HepG2 (cell line): ENCODE results near the gene SOAT1. TPM values are rescaled to one million over a fixed set of nuclear protein-coding genes. Genes with fewer than 3 reads are reported as not detected.

Source experiments
- FOSL2 ChIP-seq: sonication (generic); formaldehyde crosslinking; IDR thresholded peaks from 2 replicates; pipeline ENCODE4 v1.4.0; 2020; ENCODE audit warnings: missing genetic modification reagents
- GATAD1 ChIP-seq: IDR thresholded peaks from 2 replicates; pipeline ENCODE4 v1.6.1; 2016; ENCODE audit warnings: missing genetic modification reagents, missing compliant biosample characterization
- GATAD2A ChIP-seq: IDR thresholded peaks from 2 replicates; pipeline ENCODE4 v1.6.1; 2016
- KLF11 ChIP-seq: IDR thresholded peaks from 2 replicates; pipeline ENCODE4 v1.6.1; 2016; ENCODE audit warnings: missing compliant biosample characterization
- NKX3-1 ChIP-seq: sonication (generic); formaldehyde crosslinking; IDR thresholded peaks from 2 replicates; pipeline ENCODE4 v1.5.0; 2020; ENCODE audit warnings: missing genetic modification reagents
- NR2F1 ChIP-seq, 2 experiments: fragments of 450-650 bp in 1 of 2; formaldehyde crosslinking in 1 of 2; IDR thresholded peaks; 2 replicates each; pipeline versions ENCODE4 v1.5.0 to v1.6.1; 2016 to 2020; ENCODE audit warnings: mild to moderate bottlenecking in 1 of 2, missing compliant biosample characterization in 1 of 2, missing genetic modification reagents in 1 of 2, moderate library complexity in 1 of 2
- RCOR2 ChIP-seq: IDR thresholded peaks from 2 replicates; pipeline ENCODE4 v1.6.1; 2016; ENCODE audit warnings: missing biosample characterization, missing genetic modification reagents
- RERE ChIP-seq: IDR thresholded peaks from 2 replicates; pipeline ENCODE4 v1.6.1; 2016; ENCODE audit warnings: low read depth, missing genetic modification reagents, missing compliant biosample characterization
- RNF2 ChIP-seq: fragments of 450-650 bp; conservative IDR thresholded peaks from 2 replicates; pipeline ENCODE4 v1.6.1; 2016; ENCODE audit warnings: low read depth
- SNRNP70 ChIP-seq: fragments of 200-400 bp; formaldehyde crosslinking; IDR thresholded peaks from 2 replicates; pipeline ENCODE4 v1.6.1; 2017; ENCODE audit warnings: mild to moderate bottlenecking, low read depth, low read length, moderate library complexity
- ZNF33B ChIP-seq: sonication (generic); formaldehyde crosslinking; IDR thresholded peaks from 2 replicates; pipeline ENCODE4 v1.5.1; 2020; ENCODE audit warnings: mild to moderate bottlenecking, missing genetic modification reagents
- ZNF431 ChIP-seq: sonication (generic); formaldehyde crosslinking; IDR thresholded peaks from 2 replicates; pipeline ENCODE4 v1.9.0; 2022; ENCODE audit warnings: missing genetic modification reagents, low read depth, mild to moderate bottlenecking, borderline replicate concordance
- ZNF484 ChIP-seq: sonication (generic); formaldehyde crosslinking; IDR thresholded peaks from 2 replicates; pipeline ENCODE4 v1.5.1; 2020; ENCODE audit warnings: mild to moderate bottlenecking, low read depth, missing genetic modification reagents, borderline replicate concordance
- ZNF547 ChIP-seq: sonication (generic); formaldehyde crosslinking; IDR thresholded peaks from 2 replicates; pipeline ENCODE4 v1.5.1; 2020; ENCODE audit warnings: mild to moderate bottlenecking, missing genetic modification reagents
- ZNF639 ChIP-seq: conservative IDR thresholded peaks from 2 replicates; pipeline ENCODE4 v1.6.1; 2018; ENCODE audit warnings: missing genetic modification reagents
- ZNF770 ChIP-seq: sonication (generic); formaldehyde crosslinking; IDR thresholded peaks from 2 replicates; pipeline ENCODE4 v1.5.0; 2020; ENCODE audit warnings: mild to moderate bottlenecking, missing genetic modification reagents
- ZNF891 ChIP-seq: sonication (generic); formaldehyde crosslinking; IDR thresholded peaks from 2 replicates; pipeline ENCODE4 v1.5.0; 2020; ENCODE audit warnings: mild to moderate bottlenecking, missing genetic modification reagents
- polyA plus RNA-seq, 8 experiments: library from polyadenylated mRNA; depleted of rRNA in 3 of 8; stranded (reverse) in 7 of 8; unstranded in 1 of 8; fragments of >200 nt; fragmentation: Illumina TruSeq in 4 of 8; extraction: Trizol in 4 of 8; gene quantifications; 2 replicates each; pipeline versions ENCODE4 v1.2.1 to v1.2.3, GENCODE V29; 2011 to 2016; ENCODE audit warnings: low read depth in 4 of 8, missing spikeins in 1 of 8, mixed read lengths in 1 of 8; ENCODE audit not compliant: insufficient read depth in 1 of 8
- total RNA-seq, 5 experiments: library from RNA; depleted of rRNA; stranded (reverse); fragments of >200 nt; fragmentation: Illumina TruSeq; extraction: Trizol; gene quantifications; 2 replicates each; pipeline ENCODE4 v1.2.3, GENCODE V29; 2016; ENCODE audit warnings: low read depth in 1 of 5
- TF ChIP-seq, protein P1 (sequence below): sonication (generic); formaldehyde crosslinking; IDR thresholded peaks from 2 replicates; pipeline ENCODE4 v1.5.1; 2020; ENCODE audit warnings: mild to moderate bottlenecking, missing genetic modification reagents, borderline replicate concordance
- TF ChIP-seq, protein P2 (sequence below): sonication (generic); formaldehyde crosslinking; IDR thresholded peaks from 2 replicates; pipeline ENCODE4 v1.4.0; 2020; ENCODE audit warnings: missing genetic modification reagents

SOAT1 gene
- total and polyA plus RNA-seq, 2 of the 13 experiments (the other 11 are each of a cell fraction or from before 2014, with no cell fraction given): 22.3 to 52.0 TPM

- TF ChIP-seq ZNF431 (CRISPR knock-in tag): no peak
- no peak for TF ChIP-seq KLF11 (CRISPR knock-in tag)
- TF ChIP-seq FOSL2 (CRISPR knock-in tag): peak; percentile 82
- TF ChIP-seq ZNF770 (CRISPR knock-in tag): peak; percentile 21; the same call in 1 of the 2 replicates
- TF ChIP-seq ZNF639 (CRISPR knock-in tag): no peak
- TF ChIP-seq RERE (CRISPR knock-in tag): no peak
- peak; percentile 29; the same call in 1 of the 2 replicates for TF ChIP-seq GATAD2A (CRISPR knock-in tag)
- no peak; a peak in 1 of 4 replicates for TF ChIP-seq NR2F1 (CRISPR knock-in tag; IDR thresholded peaks at IDR 0.05)
- 0 out of 2 replicates have a peak, but pooled peaks have one; percentile 23 for TF ChIP-seq RNF2
- TF ChIP-seq, protein P1, sequence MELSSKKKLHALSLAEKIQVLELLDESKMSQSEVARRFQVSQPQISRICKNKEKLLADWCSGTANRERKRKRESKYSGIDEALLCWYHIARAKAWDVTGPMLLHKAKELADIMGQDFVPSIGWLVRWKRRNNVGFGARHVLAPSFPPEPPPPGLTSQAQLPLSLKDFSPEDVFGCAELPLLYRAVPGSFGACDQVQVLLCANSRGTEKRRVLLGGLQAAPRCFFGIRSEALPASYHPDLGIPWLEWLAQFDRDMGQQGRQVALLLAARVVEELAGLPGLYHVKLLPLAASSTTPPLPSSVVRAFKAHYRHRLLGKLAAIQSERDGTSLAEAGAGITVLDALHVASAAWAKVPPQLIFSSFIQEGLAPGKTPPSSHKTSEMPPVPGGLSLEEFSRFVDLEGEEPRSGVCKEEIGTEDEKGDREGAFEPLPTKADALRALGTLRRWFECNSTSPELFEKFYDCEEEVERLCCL (CRISPR knock-in tag): 0 out of 2 replicates have a peak, but pooled peaks have one; percentile 26
- 0 out of 2 replicates have a peak, but pooled peaks have one; percentile 11 for TF ChIP-seq RCOR2 (CRISPR knock-in tag)
- TF ChIP-seq GATAD1 (CRISPR knock-in tag): peak; percentile 66
- TF ChIP-seq ZNF484 (CRISPR knock-in tag): no peak
- TF ChIP-seq ZNF891 (CRISPR knock-in tag): 0 out of 2 replicates have a peak, but pooled peaks have one; percentile 39
- TF ChIP-seq, protein P2, sequence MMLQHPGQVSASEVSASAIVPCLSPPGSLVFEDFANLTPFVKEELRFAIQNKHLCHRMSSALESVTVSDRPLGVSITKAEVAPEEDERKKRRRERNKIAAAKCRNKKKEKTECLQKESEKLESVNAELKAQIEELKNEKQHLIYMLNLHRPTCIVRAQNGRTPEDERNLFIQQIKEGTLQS (CRISPR knock-in tag): no peak
- TF ChIP-seq ZNF33B (CRISPR knock-in tag): peak; percentile 23; the same call in 1 of the 2 replicates
- TF ChIP-seq NKX3-1 (CRISPR knock-in tag): 0 out of 2 replicates have a peak, but pooled peaks have one; percentile 28
- peak; percentile 62 for TF ChIP-seq ZNF547 (CRISPR knock-in tag)
- no peak for TF ChIP-seq SNRNP70
Observed at GRCh38 chr1:179365342-179366092, 71.9 kb downstream of the SOAT1 start, which contains the start of gene AXDND1 (continued).
